Body of pancreas (tissue), 4 donors: ENCODE data around the gene ULK3. TPM values are rescaled to one million over a fixed set of nuclear protein-coding genes. Genes with fewer than 3 reads are reported as not detected.

Experiments
- ATAC-seq: fragments of 150-250 bp; one replicate; pipeline ENCODE4 v1.9.1; 2016
- DNase-seq, 4 donors: peaks; one replicate each; pipeline ENCODE4 v3.0.0-alpha.2; 2019
- H3K27ac ChIP-seq, 4 donors: fragments of 200-600 bp; sonication (generic); 1 replicate in 3 of 4; 2 replicates in 1 of 4; pipeline versions ENCODE4 v1.5.1 to v1.6.1; 2016 to 2019; ENCODE audit warnings: mild to moderate bottlenecking in 1 of 4, mixed read lengths in 1 of 4, moderate library complexity in 1 of 4
- H3K27me3 ChIP-seq, 2 donors: fragments of 200-600 bp; sonication (generic); one replicate each; pipeline ENCODE4 v1.6.0; 2016; ENCODE audit warnings: mild to moderate bottlenecking in 1 of 2
- H3K36me3 ChIP-seq, 2 donors: fragments of 200-600 bp; sonication (generic); replicated peaks in 1 of 2; 2 replicates each; pipeline ENCODE4 v1.5.1; 2016; ENCODE audit warnings: low read depth in 2 of 2; ENCODE audit not compliant: insufficient read depth in 1 of 2
- H3K4me1 ChIP-seq: fragments of 200-600 bp; sonication (generic); one replicate; pipeline ENCODE4 v1.6.0; 2016
- H3K4me3 ChIP-seq, 2 donors: fragments of 200-600 bp; sonication (generic); 1 replicate in 1 of 2; 2 replicates in 1 of 2; pipeline ENCODE4 v1.5.1; 2016 to 2019
- H3K9me3 ChIP-seq, 3 donors: fragments of 200-600 bp; sonication (generic); 1 replicate in 2 of 3; 2 replicates in 1 of 3; pipeline ENCODE4 v1.5.1; 2016
- POLR2A ChIP-seq, 3 donors: fragments of 450-650 bp; IDR thresholded peaks; one replicate each; pipeline ENCODE4 v1.6.1; 2016; ENCODE audit warnings: antibody characterized with exemption in 3 of 3, mild to moderate bottlenecking in 2 of 3
- WGBS, 2 donors: methylation state at CpG; one replicate each; pipeline ENCODE4 v1.1.5; 2017; 5-methylcytosine and 5-hydroxymethylcytosine counted together
- intact Hi-C: fragments of 100-400 bp; cut with DNase I; formaldehyde crosslinking; loops from one replicate; pipeline ENCODE4 v1.15.1; 2023
- total RNA-seq, 2 donors: library from RNA; depleted of rRNA; stranded (reverse); fragments of >200 nt; gene quantifications; one replicate each; pipeline ENCODE4 v1.1.0, GENCODE V29; 2016
- TF ChIP-seq, protein P1 (sequence below), 7 experiments: fragments of 450-650 bp in 4 of 7; fragments of 200-600 bp in 3 of 7; sonication (generic) in 3 of 7; IDR thresholded peaks; one replicate each; pipeline ENCODE4 v1.5.1; 2016 to 2019; ENCODE audit warnings: antibody characterized with exemption in 7 of 7

ULK3 gene
- total RNA-seq, 2 donors from 2014 or later, result 74.2 to 76.3 TPM

- 74 to 77% methylated on average over 6 to 9 of the region's 9 CpGs for WGBS, 2 donors
- intact Hi-C loops, result loop anchor here (10.0 kb wide), 1 partner anchor 64 kb away; the partner anchor contains the start of gene FAM219B
- H3K9me3 ChIP-seq, result no peaks in the 10 kb centered on the region
- H3K36me3 ChIP-seq, result no peaks in the 10 kb centered on the region
- ATAC-seq (no peak), DNase-seq (no peak)
- H3K27me3 ChIP-seq, result no peaks in the 10 kb centered on the region
- H3K4me3 ChIP-seq, result no peak overlapping the region
- TF ChIP-seq, protein P1, sequence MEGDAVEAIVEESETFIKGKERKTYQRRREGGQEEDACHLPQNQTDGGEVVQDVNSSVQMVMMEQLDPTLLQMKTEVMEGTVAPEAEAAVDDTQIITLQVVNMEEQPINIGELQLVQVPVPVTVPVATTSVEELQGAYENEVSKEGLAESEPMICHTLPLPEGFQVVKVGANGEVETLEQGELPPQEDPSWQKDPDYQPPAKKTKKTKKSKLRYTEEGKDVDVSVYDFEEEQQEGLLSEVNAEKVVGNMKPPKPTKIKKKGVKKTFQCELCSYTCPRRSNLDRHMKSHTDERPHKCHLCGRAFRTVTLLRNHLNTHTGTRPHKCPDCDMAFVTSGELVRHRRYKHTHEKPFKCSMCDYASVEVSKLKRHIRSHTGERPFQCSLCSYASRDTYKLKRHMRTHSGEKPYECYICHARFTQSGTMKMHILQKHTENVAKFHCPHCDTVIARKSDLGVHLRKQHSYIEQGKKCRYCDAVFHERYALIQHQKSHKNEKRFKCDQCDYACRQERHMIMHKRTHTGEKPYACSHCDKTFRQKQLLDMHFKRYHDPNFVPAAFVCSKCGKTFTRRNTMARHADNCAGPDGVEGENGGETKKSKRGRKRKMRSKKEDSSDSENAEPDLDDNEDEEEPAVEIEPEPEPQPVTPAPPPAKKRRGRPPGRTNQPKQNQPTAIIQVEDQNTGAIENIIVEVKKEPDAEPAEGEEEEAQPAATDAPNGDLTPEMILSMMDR (IDR thresholded peaks at IDR 0.05), result no peak
- TF ChIP-seq POLR2A (IDR thresholded peaks at IDR 0.05), result no peak
- peaks cover 21% of the 10 kb centered on the region for H3K4me1 ChIP-seq
- no peak overlapping the region for H3K27ac ChIP-seq
These were observed 1.8 kb downstream of the ULK3 start for GRCh38 chr15:74840851-74841775.

GRCh38 chr15:74839526-74840395, 3.2 kb downstream of the ULK3 start:
- Histone ChIP-seq H3K4me3 (no peak overlapping the region), H3K27ac (no peak overlapping the region), H3K27me3 (no peaks in the 10 kb centered on the region), H3K36me3 (no peaks in the 10 kb centered on the region), H3K4me1 (peaks cover 21% of the 10 kb centered on the region), H3K9me3 (no peaks in the 10 kb centered on the region)
- TF ChIP-seq, protein P1 (IDR thresholded peaks at IDR 0.05), result no peak
- TF ChIP-seq POLR2A (IDR thresholded peaks at IDR 0.05), result no peak
- no peak for ATAC-seq
- DNase-seq, result no peak
- 86 to 95% methylated on average over 17 to 31 of the region's 31 CpGs for WGBS, 2 donors
- intact Hi-C loops, result loop anchor here (10.0 kb wide), 1 partner anchor 65 kb away; the partner anchor contains the start of gene FAM219B

DNA sequence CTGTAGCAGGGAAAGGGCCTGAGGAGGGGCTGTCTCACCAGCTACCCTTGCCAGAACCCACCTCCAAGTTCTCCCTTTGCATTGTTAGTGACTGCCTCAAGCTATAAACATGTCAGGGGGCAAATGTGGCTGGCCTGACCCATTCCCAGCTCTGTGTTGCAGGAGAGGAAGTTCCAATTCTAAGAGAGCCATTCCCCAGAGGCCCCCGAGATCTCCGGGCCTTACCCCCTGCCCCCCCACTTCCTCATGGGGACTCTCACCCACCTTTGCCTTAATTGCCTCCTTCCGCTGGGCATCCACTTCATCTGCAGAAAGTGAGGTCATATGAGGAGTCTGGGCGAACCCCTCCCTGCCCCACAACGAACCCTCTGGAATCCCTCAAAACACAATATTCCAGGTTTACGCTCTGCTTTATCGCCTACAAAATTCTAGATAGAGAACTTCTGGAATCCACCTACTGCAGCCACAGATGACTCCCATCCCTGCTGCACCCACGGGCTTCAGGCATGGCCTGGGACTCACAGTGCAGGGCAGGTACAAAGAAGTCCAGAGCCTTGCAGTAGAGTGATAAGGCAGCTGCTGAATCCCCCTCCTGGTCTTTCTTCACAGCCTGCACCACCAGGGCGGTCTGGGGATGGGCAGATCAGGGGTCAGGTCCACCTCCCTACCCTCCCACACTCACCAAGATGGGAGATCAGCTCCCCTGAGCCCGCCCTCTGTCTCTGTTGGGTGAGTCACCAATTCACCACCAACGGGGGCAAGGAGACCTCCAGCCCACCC, 4.0 kb downstream of the ULK3 start:
- no peak for ATAC-seq
- no peaks in the 10 kb centered on the region for H3K27me3 ChIP-seq
- TF ChIP-seq, protein P1 (IDR thresholded peaks at IDR 0.05), result no peak
- no peak for TF ChIP-seq POLR2A (IDR thresholded peaks at IDR 0.05)
- H3K4me1 ChIP-seq, result peaks cover 21% of the 10 kb centered on the region
- H3K4me3 ChIP-seq, result no peak overlapping the region
- DNase-seq, result no peak
- no peak overlapping the region for H3K27ac ChIP-seq
- intact Hi-C loops, result no loop called here
- H3K36me3 ChIP-seq, result no peaks in the 10 kb centered on the region
- WGBS, 2 donors, result 88 to 91% methylated on average over 7 to 11 of the region's 11 CpGs
- H3K9me3 ChIP-seq, result no peaks in the 10 kb centered on the region

DNA sequence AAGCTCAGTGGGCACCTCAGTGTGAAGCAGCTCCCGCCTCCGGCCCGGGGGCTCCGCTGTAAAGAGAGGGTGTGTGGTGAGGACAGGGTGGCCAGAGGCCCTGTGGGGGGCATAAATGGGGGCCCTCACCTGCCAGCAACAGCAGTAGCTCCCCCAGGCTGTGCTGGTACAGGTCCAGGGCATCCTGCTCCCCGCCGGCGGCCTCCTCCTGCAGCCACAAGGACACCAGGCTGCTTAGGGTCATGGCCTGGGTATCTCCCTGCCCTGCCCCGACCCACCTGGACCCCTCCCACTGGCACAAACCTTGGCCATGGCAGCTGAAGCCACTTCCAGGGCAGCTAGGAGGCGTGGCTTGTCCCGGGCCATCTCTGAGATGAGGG, 4.8 kb downstream of the ULK3 start:
- no peak for DNase-seq
- H3K9me3 ChIP-seq, result no peaks in the 10 kb centered on the region
- TF ChIP-seq, protein P1 (IDR thresholded peaks at IDR 0.05), result no peak
- TF ChIP-seq POLR2A (IDR thresholded peaks at IDR 0.05), result no peak
- 93 to 100% methylated on average over 3 to 10 of the region's 10 CpGs for WGBS, 2 donors
- intact Hi-C loops, result no loop called here
- no peak overlapping the region for H3K4me3 ChIP-seq
- ATAC-seq, result no peak
- peaks cover 13% of the 10 kb centered on the region for H3K4me1 ChIP-seq
- no peak overlapping the region for H3K27ac ChIP-seq
- H3K36me3 ChIP-seq, result no peaks in the 10 kb centered on the region
- H3K27me3 ChIP-seq, result no peaks in the 10 kb centered on the region
